Sigmoid colon (tissue), 7 donors: ENCODE results near the gene PSMG4. TPM values are rescaled to one million over a fixed set of nuclear protein-coding genes. Genes with fewer than 3 reads are reported as not detected.
A peak's percentile ranks its signal among the peaks of the same experiment; 100 is the strongest.
"Not testable (repeated sequence)": the region's sequence is repeated elsewhere in the genome, so short reads cannot be mapped to it uniquely, and the experiment has no call there.

Source experiments
- DNase-seq: peaks from one replicate; pipeline ENCODE4 v3.0.0-alpha.2; 2019
- H3K27ac ChIP-seq, 4 donors: fragments of 200-600 bp; sonication (generic); one replicate each; pipeline ENCODE4 v1.5.1; 2016 to 2019; ENCODE audit warnings: mild to moderate bottlenecking in 1 of 4
- H3K27me3 ChIP-seq, 3 donors: fragments of 200-600 bp; sonication (generic); one replicate each; pipeline ENCODE4 v1.5.1; 2019; ENCODE audit warnings: mild to moderate bottlenecking in 1 of 3
- H3K36me3 ChIP-seq, 4 donors: fragments of 200-600 bp; sonication (generic); one replicate each; pipeline ENCODE4 v1.5.1; 2016 to 2019
- H3K4me1 ChIP-seq, 4 donors: fragments of 200-600 bp; sonication (generic); one replicate each; pipeline ENCODE4 v1.5.1; 2017 to 2019
- H3K4me3 ChIP-seq, 4 donors: fragments of 200-600 bp; sonication (generic); one replicate each; pipeline ENCODE4 v1.5.1; 2017 to 2019; ENCODE audit warnings: mild to moderate bottlenecking in 2 of 4, moderate library complexity in 1 of 4
- H3K9me3 ChIP-seq, 4 donors: fragments of 200-600 bp in 3 of 4; sonication (generic) in 3 of 4; one replicate each; pipeline versions ENCODE4 v1.5.1 to v1.6.1; 2013 to 2019
- EP300 ChIP-seq, 4 donors: sonication (generic); formaldehyde crosslinking; IDR thresholded peaks; one replicate each; pipeline ENCODE4 v1.6.1; 2017; ENCODE audit warnings: antibody characterized with exemption in 4 of 4
- POLR2A ChIP-seq, 2 donors: fragments of 450-650 bp; IDR thresholded peaks; one replicate each; pipeline ENCODE4 v1.6.1; 2016; ENCODE audit warnings: antibody characterized with exemption in 2 of 2, mild to moderate bottlenecking in 2 of 2, moderate library complexity in 2 of 2
- POLR2AphosphoS5 ChIP-seq, 4 donors: sonication (generic); formaldehyde crosslinking; IDR thresholded peaks; one replicate each; pipeline ENCODE4 v1.6.1; 2017; ENCODE audit warnings: antibody characterized with exemption in 4 of 4
- WGBS, 2 donors: extraction: QIAGEN DNeasy Blood & Tissue Kit; methylation state at CpG; one replicate each; pipeline ENCODE4 v1.1.7; 2013; 5-methylcytosine and 5-hydroxymethylcytosine counted together
- intact Hi-C: fragments of 100-400 bp; cut with DNase I; formaldehyde crosslinking; loops from one replicate; pipeline ENCODE4 v1.15.1; 2023
- polyA plus RNA-seq, 3 donors: library from polyadenylated mRNA; stranded (reverse); fragments of 200-250 nt; gene quantifications; one replicate each; pipeline ENCODE4 v1.2.3, GENCODE V29; 2013
- total RNA-seq, 4 donors: library from RNA; depleted of rRNA; stranded (reverse); fragments of >200 nt; gene quantifications; one replicate each; pipeline ENCODE4 v1.1.0, GENCODE V29; 2016
- TF ChIP-seq, protein P1 (sequence below), 4 experiments: fragments of 450-650 bp in 3 of 4; fragments of 200-600 bp in 1 of 4; IDR thresholded peaks; one replicate each; pipeline ENCODE4 v1.5.1; 2016 to 2019; ENCODE audit warnings: antibody characterized with exemption in 4 of 4, mild to moderate bottlenecking in 3 of 4, moderate library complexity in 2 of 4
- donor health status: healthy with polysubstance abuse.
- donor health status: Bipolar disorder and iron deficiency.
- donor health status: healthy.

The PSMG4 gene
- total and polyA plus RNA-seq, 7 donors: 14.6 to 39.0 (median 30.0) TPM

DNA sequence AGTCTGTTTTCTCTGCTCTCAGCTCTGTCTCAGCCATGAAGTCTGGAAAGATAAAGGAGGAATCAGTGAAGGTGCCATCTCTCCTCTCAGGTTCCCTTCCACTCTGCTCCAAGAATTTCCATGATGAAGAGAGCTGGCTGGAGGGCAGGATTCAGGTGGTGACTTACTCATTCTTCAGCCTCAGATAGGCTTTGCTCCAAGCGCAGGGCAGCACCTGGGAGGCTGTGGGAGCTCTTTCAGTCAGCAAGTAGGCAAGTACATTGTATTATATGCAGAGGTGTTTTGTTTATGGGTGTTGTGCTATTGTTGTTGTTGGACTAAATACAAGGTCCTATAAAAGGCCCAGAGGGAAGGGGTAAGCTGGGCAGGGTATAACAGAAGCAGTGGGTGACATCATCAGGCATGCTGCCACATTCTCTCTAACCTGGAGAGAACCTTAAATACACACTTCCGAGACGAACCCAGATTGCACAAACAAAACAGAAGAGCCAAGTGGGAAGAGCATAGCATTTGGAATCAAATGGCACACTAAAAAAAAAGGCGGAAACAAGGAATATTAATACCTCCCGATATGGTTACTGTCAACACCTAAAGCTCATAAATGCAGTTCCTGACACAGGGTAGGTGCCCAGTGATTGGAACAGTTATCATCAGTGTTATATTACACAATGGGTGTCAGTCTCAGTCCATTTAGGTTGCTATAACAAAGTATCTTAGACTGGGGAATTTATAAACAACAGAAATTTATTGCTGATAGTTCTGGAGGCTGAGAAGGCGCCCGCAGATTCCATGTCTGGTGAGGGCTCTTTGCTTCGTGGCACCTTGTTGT, 14.5 kb upstream of the PSMG4 start:
- TF ChIP-seq POLR2A (IDR thresholded peaks at IDR 0.05) (no peak), POLR2AphosphoS5 (IDR thresholded peaks at IDR 0.05) (no peak), EP300 (IDR thresholded peaks at IDR 0.05) (no peak)
- TF ChIP-seq, protein P1, sequence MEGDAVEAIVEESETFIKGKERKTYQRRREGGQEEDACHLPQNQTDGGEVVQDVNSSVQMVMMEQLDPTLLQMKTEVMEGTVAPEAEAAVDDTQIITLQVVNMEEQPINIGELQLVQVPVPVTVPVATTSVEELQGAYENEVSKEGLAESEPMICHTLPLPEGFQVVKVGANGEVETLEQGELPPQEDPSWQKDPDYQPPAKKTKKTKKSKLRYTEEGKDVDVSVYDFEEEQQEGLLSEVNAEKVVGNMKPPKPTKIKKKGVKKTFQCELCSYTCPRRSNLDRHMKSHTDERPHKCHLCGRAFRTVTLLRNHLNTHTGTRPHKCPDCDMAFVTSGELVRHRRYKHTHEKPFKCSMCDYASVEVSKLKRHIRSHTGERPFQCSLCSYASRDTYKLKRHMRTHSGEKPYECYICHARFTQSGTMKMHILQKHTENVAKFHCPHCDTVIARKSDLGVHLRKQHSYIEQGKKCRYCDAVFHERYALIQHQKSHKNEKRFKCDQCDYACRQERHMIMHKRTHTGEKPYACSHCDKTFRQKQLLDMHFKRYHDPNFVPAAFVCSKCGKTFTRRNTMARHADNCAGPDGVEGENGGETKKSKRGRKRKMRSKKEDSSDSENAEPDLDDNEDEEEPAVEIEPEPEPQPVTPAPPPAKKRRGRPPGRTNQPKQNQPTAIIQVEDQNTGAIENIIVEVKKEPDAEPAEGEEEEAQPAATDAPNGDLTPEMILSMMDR (IDR thresholded peaks at IDR 0.05): no peak
- WGBS, 2 donors: 71 to 90% methylated on average over 8 of the region's 8 CpGs
- H3K4me3 ChIP-seq: no peak overlapping the region
- no peak for DNase-seq
- H3K9me3 ChIP-seq: no peaks in the 10 kb centered on the region
- H3K27me3 ChIP-seq: no peaks in the 10 kb centered on the region
- intact Hi-C loops: no loop called here
- H3K4me1 ChIP-seq: peaks cover 0 to 16% (median 12%) of the 10 kb centered on the region in 4 donors
- H3K36me3 ChIP-seq: no peaks in the 10 kb centered on the region
- no peak overlapping the region for H3K27ac ChIP-seq

DNA sequence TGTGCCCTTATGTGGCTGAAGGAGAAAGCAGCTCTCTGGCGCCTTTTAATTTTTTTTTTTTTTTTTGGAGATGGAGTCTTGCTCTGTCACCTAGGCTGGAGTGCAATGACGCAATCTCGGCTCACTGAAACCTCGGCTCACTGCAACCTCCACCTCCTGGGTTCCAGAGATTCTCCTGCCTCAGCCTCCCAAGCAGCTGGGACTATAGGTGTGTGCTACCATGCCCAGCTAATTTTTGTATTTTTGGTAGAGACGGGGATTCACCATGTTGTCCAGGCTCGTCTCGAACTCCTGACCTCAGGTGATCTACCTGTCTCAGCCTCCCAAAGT, 13.9 kb upstream of the PSMG4 start:
- WGBS, 2 donors: 94 to 95% methylated on average over 7 of the region's 7 CpGs
- H3K4me3 ChIP-seq, H3K36me3 ChIP-seq, H3K9me3 ChIP-seq, DNase-seq, H3K27ac ChIP-seq, H3K27me3 ChIP-seq, intact Hi-C loops: not testable (repeated sequence)
- peaks cover 0 to 19% (median 12%) of the 10 kb centered on the region in 4 donors for H3K4me1 ChIP-seq

DNA sequence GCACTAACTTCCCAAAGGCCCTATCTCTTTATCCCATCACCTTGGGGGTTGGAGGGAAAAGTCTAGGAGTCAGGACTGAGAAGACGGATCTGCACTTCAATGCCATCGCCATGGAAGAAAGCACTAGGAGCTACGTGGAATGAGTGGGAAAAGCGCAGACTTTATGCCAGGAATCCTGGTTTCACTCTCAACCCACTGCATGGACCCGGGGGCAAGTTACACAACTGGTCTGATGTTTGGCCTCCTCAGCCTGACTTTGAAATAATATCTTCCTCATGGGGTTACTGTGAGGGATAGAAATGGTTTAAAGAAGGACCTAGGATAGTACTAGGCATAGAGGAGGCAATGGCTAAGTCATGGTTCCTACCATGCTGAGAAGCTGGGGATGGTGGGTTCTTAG, 13.5 kb upstream of the PSMG4 start:
- no peak overlapping the region for H3K27ac ChIP-seq
- H3K27me3 ChIP-seq: no peaks in the 10 kb centered on the region
- peaks cover 0 to 21% (median 12%) of the 10 kb centered on the region in 4 donors for H3K4me1 ChIP-seq
- DNase-seq: no peak
- H3K4me3 ChIP-seq: no peak overlapping the region
- WGBS, 2 donors: 92 to 96% methylated on average over 5 of the region's 5 CpGs
- TF ChIP-seq POLR2A (IDR thresholded peaks at IDR 0.05) (no peak), POLR2AphosphoS5 (IDR thresholded peaks at IDR 0.05) (no peak), EP300 (IDR thresholded peaks at IDR 0.05) (no peak)
- TF ChIP-seq, protein P1 (IDR thresholded peaks at IDR 0.05): no peak
- H3K9me3 ChIP-seq: no peaks in the 10 kb centered on the region
- H3K36me3 ChIP-seq: no peaks in the 10 kb centered on the region
- intact Hi-C loops: no loop called here

DNA sequence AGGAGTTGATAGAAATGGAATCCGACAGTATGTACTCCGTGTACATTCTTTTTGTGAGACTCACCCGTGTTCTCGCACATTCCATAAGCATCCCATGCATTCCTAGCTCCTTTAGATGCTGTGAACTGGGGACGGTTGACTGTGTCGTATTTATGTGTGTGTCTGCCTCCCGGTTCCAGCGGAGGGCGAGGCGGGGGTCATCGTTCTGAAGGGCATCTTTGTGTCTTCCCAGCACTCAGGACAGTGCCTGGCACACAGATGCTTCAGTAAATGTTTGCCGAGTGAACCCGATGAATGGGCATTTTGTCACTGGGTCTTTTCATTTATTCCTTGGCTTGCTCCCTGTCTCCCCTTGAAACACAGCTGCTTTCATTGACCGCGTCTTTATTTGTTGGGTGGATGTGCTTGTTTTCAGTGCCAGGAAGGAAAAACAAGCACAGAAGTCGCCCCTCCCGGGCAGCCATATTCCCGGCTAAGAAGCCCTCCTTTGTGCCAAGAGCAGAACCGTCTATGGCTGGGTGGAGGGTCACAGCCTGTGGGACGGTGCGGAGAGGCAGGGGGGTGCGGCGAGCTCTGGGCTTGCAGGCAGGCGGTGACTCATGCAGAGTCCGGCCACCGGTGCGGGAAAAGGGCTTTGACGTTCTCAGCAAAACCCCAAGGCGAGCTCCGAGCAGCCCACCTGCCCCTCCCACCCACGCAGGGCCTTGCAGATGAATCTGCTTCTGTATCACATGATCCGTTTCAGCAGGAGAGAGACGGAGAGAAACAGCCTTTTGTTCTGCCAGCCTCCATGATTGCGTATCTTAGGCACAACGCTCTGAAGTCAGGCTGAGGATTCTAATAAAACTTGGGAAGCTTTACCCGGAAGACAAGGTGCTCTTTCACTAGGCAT, 11.2 kb upstream of the PSMG4 start:
- DNase-seq: peak; percentile 91
- peak overlapping the region; percentile 18 to 46 (median 42) for H3K4me3 ChIP-seq
- TF ChIP-seq EP300 (IDR thresholded peaks at IDR 0.05) (no peak), POLR2AphosphoS5 (IDR thresholded peaks at IDR 0.05) (peak in 3 of 4 donors; percentile 6 to 65 (median 53))
- peak overlapping the region; percentile 66 to 80 (median 76) for H3K27ac ChIP-seq
- WGBS, 2 donors: 30 to 49% methylated on average over 36 of the region's 36 CpGs
- no peaks in the 10 kb centered on the region for H3K27me3 ChIP-seq
- no peaks in the 10 kb centered on the region for H3K36me3 ChIP-seq
- H3K9me3 ChIP-seq: no peaks in the 10 kb centered on the region
- intact Hi-C loops: loop anchor here (2.0 kb wide), 1 partner anchor 17 kb away; no protein-coding TSS in a partner anchor
- peaks cover 0 to 33% (median 25%) of the 10 kb centered on the region in 4 donors for H3K4me1 ChIP-seq

DNA sequence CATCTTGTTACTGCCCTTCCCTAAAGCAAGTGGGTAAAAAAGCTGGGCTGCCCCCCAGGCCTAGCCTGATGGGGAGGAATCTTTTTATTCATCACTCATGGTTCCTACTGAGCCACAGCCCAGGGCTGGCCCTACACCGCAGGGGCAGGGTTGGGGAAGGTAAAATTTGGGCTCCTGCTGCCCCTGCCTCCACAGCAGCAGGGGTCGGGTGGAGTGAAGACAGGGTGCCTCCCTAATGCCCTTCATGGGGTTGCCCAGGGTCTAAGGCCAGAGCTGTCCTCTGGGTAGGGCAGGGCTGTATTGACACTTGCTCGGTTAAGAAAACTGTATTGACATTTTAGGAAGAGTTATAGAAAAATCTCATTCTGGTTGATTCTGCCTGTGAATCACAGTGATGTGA, 8.9 kb upstream of the PSMG4 start:
- WGBS, 2 donors: 85 to 92% methylated on average over 3 of the region's 3 CpGs
- H3K27ac ChIP-seq: no peak overlapping the region
- TF ChIP-seq POLR2AphosphoS5 (IDR thresholded peaks at IDR 0.05): no peak
- peaks cover 0 to 33% (median 25%) of the 10 kb centered on the region in 4 donors for H3K4me1 ChIP-seq
- DNase-seq: peak; percentile 30
- H3K9me3 ChIP-seq: no peaks in the 10 kb centered on the region
- intact Hi-C loops: loop anchor here (2.0 kb wide), 1 partner anchor 93 kb away; the partner anchor contains the start of gene TUBB2A
- no peak overlapping the region for H3K4me3 ChIP-seq
- H3K36me3 ChIP-seq: no peaks in the 10 kb centered on the region
- H3K27me3 ChIP-seq: no peaks in the 10 kb centered on the region

DNA sequence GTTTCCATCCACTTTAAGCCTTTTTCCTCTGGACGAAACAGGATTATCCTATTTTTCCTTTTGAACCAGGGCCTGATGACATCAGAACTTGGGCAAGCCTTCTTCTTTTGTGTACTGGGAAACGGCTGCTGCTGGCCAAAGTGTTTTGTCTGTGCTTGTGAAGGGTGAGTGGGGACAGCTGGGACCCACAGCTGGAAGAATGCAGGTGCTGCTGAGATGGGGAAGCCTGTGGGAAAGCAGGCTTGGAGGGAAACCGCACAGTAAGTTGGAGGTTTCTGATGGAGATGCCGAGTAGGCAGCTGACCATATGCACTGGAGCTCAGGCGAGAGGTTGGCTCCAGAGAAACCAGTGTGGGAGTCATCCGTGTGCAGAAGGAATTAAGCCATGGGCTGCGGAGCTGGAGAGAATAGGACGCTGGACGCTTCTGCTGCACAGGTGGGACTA, 8.5 kb upstream of the PSMG4 start:
- TF ChIP-seq POLR2AphosphoS5 (IDR thresholded peaks at IDR 0.05) (peak in 1 of 4 donors; percentile 28), POLR2A (IDR thresholded peaks at IDR 0.05) (no peak), EP300 (IDR thresholded peaks at IDR 0.05) (no peak)
- TF ChIP-seq, protein P1 (IDR thresholded peaks at IDR 0.05): no peak
- H3K27me3 ChIP-seq: no peaks in the 10 kb centered on the region
- DNase-seq: peak; percentile 75
- intact Hi-C loops: loop anchor here (2.0 kb wide), 1 partner anchor 93 kb away; the partner anchor contains the start of gene TUBB2A
- 85 to 89% methylated on average over 9 of the region's 9 CpGs for WGBS, 2 donors
- H3K36me3 ChIP-seq: no peaks in the 10 kb centered on the region
- no peak overlapping the region for H3K27ac ChIP-seq
- no peaks in the 10 kb centered on the region for H3K9me3 ChIP-seq
- peaks cover 0 to 33% (median 25%) of the 10 kb centered on the region in 4 donors for H3K4me1 ChIP-seq
- no peak overlapping the region for H3K4me3 ChIP-seq
